Activated B cell treated with CpG ODN at 0.5 μM for 24 hours (primary cell): ENCODE data around the gene RPL35. TPM values are rescaled to one million over a fixed set of nuclear protein-coding genes. Genes with fewer than 3 reads are reported as not detected.

Experiments
- ATAC-seq: fragments of 200-7000 bp; cut with Tn5 transposase; one replicate; pipeline ENCODE4 v1.10.0; 2021; ENCODE audit warnings: low read depth, mild to moderate bottlenecking, moderate library complexity
- CTCF ChIA-PET: fragments of 350-600 bp; sonication (Branson Sonifier 250); formaldehyde crosslinking; loops from one replicate; lab custom pipeline; 2021; ENCODE audit warnings: antibody characterized with exemption; lab: Charles Lee
- POLR2A ChIA-PET: fragments of 350-600 bp; sonication (Branson Sonifier 250); formaldehyde crosslinking; loops from one replicate; lab custom pipeline; 2021; ENCODE audit warnings: antibody characterized with exemption; lab: Charles Lee
- DNase-seq: peaks from one replicate; pipeline ENCODE4 v3.0.0; 2022
- H3K27ac Mint-ChIP-seq: one replicate; pipeline ENCODE4 v1.8.0; 2020; ENCODE audit warnings: mixed read lengths
- H3K27me3 Mint-ChIP-seq: one replicate; pipeline ENCODE4 v1.8.0; 2021; ENCODE audit warnings: mixed read lengths
- H3K36me3 Mint-ChIP-seq: one replicate; pipeline ENCODE4 v1.8.0; 2021; ENCODE audit warnings: low read depth, mixed read lengths
- H3K4me1 Mint-ChIP-seq: one replicate; pipeline ENCODE4 v1.8.0; 2021; ENCODE audit warnings: mixed read lengths
- H3K4me3 Mint-ChIP-seq: one replicate; pipeline ENCODE4 v1.8.0; 2020; ENCODE audit warnings: mild to moderate bottlenecking, mixed read lengths
- H3K9me3 Mint-ChIP-seq: one replicate; pipeline ENCODE4 v1.8.0; 2020; ENCODE audit warnings: mixed read lengths
- CTCF ChIP-seq: fragments of 200-600 bp; IDR thresholded peaks from one replicate; pipeline ENCODE4 v1.8.0; 2022; ENCODE audit warnings: antibody characterized with exemption, mild to moderate bottlenecking
- intact Hi-C: fragments of 100-400 bp; cut with micrococcal nuclease; formaldehyde crosslinking; loops from one replicate; pipeline ENCODE4 v1.15.1; 2024
- total RNA-seq: library from RNA; stranded (reverse); gene quantifications from 2 replicates; pipeline ENCODE4 v1.2.3, GENCODE V29; 2022

The RPL35 gene
- total RNA-seq, 1 donor from 2014 or later = 2,037 TPM

GRCh38 chr9:124820698-124821623 is 40.8 kb downstream of the RPL35 start:
- ATAC-seq (no peak), DNase-seq (no peak)
- Mint-ChIP-seq H3K9me3 (no peaks in the 10 kb centered on the region), H3K36me3 (no peaks in the 10 kb centered on the region), H3K27ac (no peak overlapping the region), H3K27me3 (no peaks in the 10 kb centered on the region), H3K4me3 (no peak overlapping the region), H3K4me1 (peaks cover 4% of the 10 kb centered on the region)
- intact Hi-C loops = no loop called here
- TF ChIP-seq CTCF = no peak
- CTCF ChIA-PET = no interaction called here
- POLR2A ChIA-PET = no interaction called here

- intact Hi-C loops = no loop called here
- Mint-ChIP-seq H3K36me3 (no peaks in the 10 kb centered on the region), H3K4me3 (no peak overlapping the region), H3K27me3 (no peaks in the 10 kb centered on the region), H3K9me3 (no peaks in the 10 kb centered on the region), H3K27ac (no peak overlapping the region), H3K4me1 (peaks cover 4% of the 10 kb centered on the region)
- TF ChIP-seq CTCF = no peak
- ATAC-seq (no peak), DNase-seq (no peak)
- ChIA-PET CTCF (no interaction called here), POLR2A (interaction anchor here (0.5 kb wide), 1 partner anchor 11 kb away, joined by 7 read pairs; no protein-coding TSS in a partner anchor)
Observed at GRCh38 chr9:124818431-124819281, 43.1 kb downstream of the RPL35 start.

- Mint-ChIP-seq H3K9me3 (no peaks in the 10 kb centered on the region), H3K27ac (no peak overlapping the region), H3K36me3 (no peaks in the 10 kb centered on the region), H3K27me3 (no peaks in the 10 kb centered on the region), H3K4me1 (peaks cover 4% of the 10 kb centered on the region), H3K4me3 (no peak overlapping the region)
- intact Hi-C loops = no loop called here
- ChIA-PET CTCF (no interaction called here), POLR2A (no interaction called here)
- no peak for TF ChIP-seq CTCF
- ATAC-seq (no peak), DNase-seq (no peak)
Observed at GRCh38 chr9:124815601-124816000, 46.2 kb downstream of the RPL35 start.

- ATAC-seq (no peak), DNase-seq (no peak)
- Mint-ChIP-seq H3K27me3 (no peaks in the 10 kb centered on the region), H3K36me3 (no peaks in the 10 kb centered on the region), H3K27ac (no peak overlapping the region), H3K4me3 (no peak overlapping the region), H3K4me1 (peaks cover 4% of the 10 kb centered on the region), H3K9me3 (no peaks in the 10 kb centered on the region)
- ChIA-PET POLR2A (no interaction called here), CTCF (no interaction called here)
- TF ChIP-seq CTCF = no peak
- intact Hi-C loops = no loop called here
Observed at GRCh38 chr9:124814164-124814535, 47.6 kb downstream of the RPL35 start.
